Measurements from ENCODE around the gene IPO5.

IPO5 gene

GRCh38 chr13:97935071-97935470, 18.4 kb upstream of the IPO5 start:
- Histone ChIP-seq H3K27ac (no peak overlapping the region), H3K27me3 (ENCODE audit: insufficient read depth, low read depth) (no peaks in the 10 kb centered on the region), H2AFZ (ENCODE audit: low read depth) (no peak overlapping the region), H3K79me2 (ENCODE audit: insufficient read depth, low read depth) (no peaks in the 10 kb centered on the region), H4K20me1 (ENCODE audit: insufficient read depth) (no peaks in the 10 kb centered on the region), H3K4me1 (ENCODE audit: low read depth, poor library complexity, severe bottlenecking) (no peaks in the 10 kb centered on the region), H3K9ac (no peak overlapping the region), H3K4me3 (IDR thresholded peaks at IDR 0.05; ENCODE audit: insufficient read depth, low read depth, low read length) (no peak overlapping the region), H3K36me3 (ENCODE audit: insufficient read depth) (no peaks in the 10 kb centered on the region), H3K4me2 (no peak overlapping the region)
- no peak for TF ChIP-seq CTCF (conservative IDR thresholded peaks at IDR 0.05; ENCODE audit: low read depth, low read length)

GRCh38 chr13:97936036-97936435, 17.4 kb upstream of the IPO5 start:
- no peak overlapping the region for H3K4me2 ChIP-seq
- H4K20me1 ChIP-seq (ENCODE audit: insufficient read depth): no peaks in the 10 kb centered on the region
- no peaks in the 10 kb centered on the region for H3K4me1 ChIP-seq (ENCODE audit: low read depth, poor library complexity, severe bottlenecking)
- no peaks in the 10 kb centered on the region for H3K27me3 ChIP-seq (ENCODE audit: insufficient read depth, low read depth)
- TF ChIP-seq CTCF (conservative IDR thresholded peaks at IDR 0.05; ENCODE audit: low read depth, low read length): no peak
- no peak overlapping the region for H2AFZ ChIP-seq (ENCODE audit: low read depth)
- no peak overlapping the region for H3K4me3 ChIP-seq (IDR thresholded peaks at IDR 0.05; ENCODE audit: insufficient read depth, low read depth, low read length)
- H3K9ac ChIP-seq: no peak overlapping the region
- no peaks in the 10 kb centered on the region for H3K36me3 ChIP-seq (ENCODE audit: insufficient read depth)
- H3K27ac ChIP-seq: no peak overlapping the region
- H3K79me2 ChIP-seq (ENCODE audit: insufficient read depth, low read depth): no peaks in the 10 kb centered on the region

- no peaks in the 10 kb centered on the region for H4K20me1 ChIP-seq (ENCODE audit: insufficient read depth)
- no peak overlapping the region for H3K9ac ChIP-seq
- H3K4me1 ChIP-seq (ENCODE audit: low read depth, poor library complexity, severe bottlenecking): no peaks in the 10 kb centered on the region
- H3K79me2 ChIP-seq (ENCODE audit: insufficient read depth, low read depth): no peaks in the 10 kb centered on the region
- H3K4me3 ChIP-seq (IDR thresholded peaks at IDR 0.05; ENCODE audit: insufficient read depth, low read depth, low read length): no peak overlapping the region
- no peaks in the 10 kb centered on the region for H3K36me3 ChIP-seq (ENCODE audit: insufficient read depth)
- no peak overlapping the region for H3K4me2 ChIP-seq
- no peak overlapping the region for H3K27ac ChIP-seq
- no peaks in the 10 kb centered on the region for H3K27me3 ChIP-seq (ENCODE audit: insufficient read depth, low read depth)
- TF ChIP-seq CTCF (conservative IDR thresholded peaks at IDR 0.05; ENCODE audit: low read depth, low read length): no peak
- no peak overlapping the region for H2AFZ ChIP-seq (ENCODE audit: low read depth)
These were observed 14.6 kb upstream of the IPO5 start for GRCh38 chr13:97938706-97939475.

GRCh38 chr13:97944396-97945029, 9.0 kb upstream of the IPO5 start:
- Histone ChIP-seq H3K9ac (no peak overlapping the region), H3K79me2 (ENCODE audit: insufficient read depth, low read depth) (no peaks in the 10 kb centered on the region), H3K4me3 (IDR thresholded peaks at IDR 0.05; ENCODE audit: insufficient read depth, low read depth, low read length) (no peak overlapping the region), H2AFZ (ENCODE audit: low read depth) (no peak overlapping the region), H3K27ac (no peak overlapping the region), H4K20me1 (ENCODE audit: insufficient read depth) (no peaks in the 10 kb centered on the region), H3K27me3 (ENCODE audit: insufficient read depth, low read depth) (no peaks in the 10 kb centered on the region), H3K4me1 (ENCODE audit: low read depth, poor library complexity, severe bottlenecking) (no peaks in the 10 kb centered on the region), H3K36me3 (ENCODE audit: insufficient read depth) (no peaks in the 10 kb centered on the region), H3K4me2 (no peak overlapping the region)
- no peak for TF ChIP-seq CTCF (conservative IDR thresholded peaks at IDR 0.05; ENCODE audit: low read depth, low read length)
